Left lung (tissue), 10 donors: Measurements from ENCODE around the gene MACROD2. TPM values are rescaled to one million over a fixed set of nuclear protein-coding genes. Genes with fewer than 3 reads are reported as not detected.
A peak's percentile ranks its signal among the peaks of the same experiment; 100 is the strongest.

Experiments used
- ATAC-seq: fragments of 200-7000 bp; cut with Tn5 transposase; one replicate; pipeline ENCODE4 v1.9.1; 2020; ENCODE audit warnings: moderate library complexity
- DNase-seq, 4 donors: peaks; one replicate each; pipeline ENCODE4 v3.0.0-alpha.2; 2013 to 2020
- H3K27ac ChIP-seq, 2 donors: fragments of 200-600 bp; sonication (generic) in 1 of 2; one replicate each; pipeline versions ENCODE4 v1.5.0 to v1.8.0; 2020 to 2021
- H3K27me3 ChIP-seq, 2 donors: fragments of 200-600 bp; sonication (generic) in 1 of 2; one replicate each; pipeline versions ENCODE4 v1.5.0 to v1.8.0; 2020 to 2021
- H3K36me3 ChIP-seq, 2 donors: fragments of 200-600 bp; sonication (generic) in 1 of 2; one replicate each; pipeline versions ENCODE4 v1.5.0 to v1.8.0; 2020 to 2021
- H3K4me1 ChIP-seq, 2 donors: fragments of 200-600 bp; one replicate each; pipeline ENCODE4 v1.8.0; 2021
- H3K4me3 ChIP-seq, 2 donors: fragments of 200-600 bp; sonication (generic) in 1 of 2; one replicate each; pipeline versions ENCODE4 v1.5.0 to v1.8.0; 2020 to 2021; ENCODE audit warnings: mild to moderate bottlenecking in 1 of 2
- H3K9me3 ChIP-seq, 2 donors: fragments of 200-600 bp; sonication (generic) in 1 of 2; one replicate each; pipeline versions ENCODE4 v1.5.0 to v1.8.0; 2020 to 2021
- intact Hi-C, 2 donors: fragments of 100-400 bp; cut with DNase I; formaldehyde crosslinking; loops; one replicate each; pipeline versions ENCODE4 v1.11.2 to v1.14.2; 2022
- polyA plus RNA-seq, 6 donors: library from polyadenylated mRNA; unstranded; fragments of 120-200 nt; gene quantifications; one replicate each; pipeline ENCODE4 v1.2.1, GENCODE V29; 2013; ENCODE audit not compliant: insufficient read length in 6 of 6
- total RNA-seq, 2 donors: library from RNA; stranded (reverse); fragmentation: NEBNext Ultra II Directional; extraction: Animal tissue kit (Norgen Biotek cat#: 25700); gene quantifications; one replicate each; pipeline ENCODE4 v1.2.1, GENCODE V29; 2021
- TF ChIP-seq, protein P1 (sequence below), 2 donors: fragments of 200-600 bp; sonication (generic) in 1 of 2; IDR thresholded peaks; one replicate each; pipeline versions ENCODE4 v1.5.0 to v1.8.0; 2021; ENCODE audit warnings: antibody characterized with exemption in 2 of 2
- donor health status: DM: no; HTN: yes; CAD: no.
- donor health status: DM: no; HTN: no; CAD: no.

The MACROD2 gene
- total and polyA plus RNA-seq, 8 donors = 6.1 to 23.6 (median 8.9) TPM

- DNase-seq (no peak), ATAC-seq (no peak)
- H3K4me3 ChIP-seq = no peak overlapping the region
- no peaks in the 10 kb centered on the region for H3K36me3 ChIP-seq
- peaks cover 0 to 8% of the 10 kb centered on the region in 2 donors for H3K9me3 ChIP-seq
- H3K4me1 ChIP-seq = no peaks in the 10 kb centered on the region
- TF ChIP-seq, protein P1, sequence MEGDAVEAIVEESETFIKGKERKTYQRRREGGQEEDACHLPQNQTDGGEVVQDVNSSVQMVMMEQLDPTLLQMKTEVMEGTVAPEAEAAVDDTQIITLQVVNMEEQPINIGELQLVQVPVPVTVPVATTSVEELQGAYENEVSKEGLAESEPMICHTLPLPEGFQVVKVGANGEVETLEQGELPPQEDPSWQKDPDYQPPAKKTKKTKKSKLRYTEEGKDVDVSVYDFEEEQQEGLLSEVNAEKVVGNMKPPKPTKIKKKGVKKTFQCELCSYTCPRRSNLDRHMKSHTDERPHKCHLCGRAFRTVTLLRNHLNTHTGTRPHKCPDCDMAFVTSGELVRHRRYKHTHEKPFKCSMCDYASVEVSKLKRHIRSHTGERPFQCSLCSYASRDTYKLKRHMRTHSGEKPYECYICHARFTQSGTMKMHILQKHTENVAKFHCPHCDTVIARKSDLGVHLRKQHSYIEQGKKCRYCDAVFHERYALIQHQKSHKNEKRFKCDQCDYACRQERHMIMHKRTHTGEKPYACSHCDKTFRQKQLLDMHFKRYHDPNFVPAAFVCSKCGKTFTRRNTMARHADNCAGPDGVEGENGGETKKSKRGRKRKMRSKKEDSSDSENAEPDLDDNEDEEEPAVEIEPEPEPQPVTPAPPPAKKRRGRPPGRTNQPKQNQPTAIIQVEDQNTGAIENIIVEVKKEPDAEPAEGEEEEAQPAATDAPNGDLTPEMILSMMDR (IDR thresholded peaks at IDR 0.05) = no peak
- no peak overlapping the region for H3K27ac ChIP-seq
- intact Hi-C loops = no loop called here
- no peaks in the 10 kb centered on the region for H3K27me3 ChIP-seq
These were observed 651.7 kb downstream of the MACROD2 start for GRCh38 chr20:14647016-14647415.

- Histone ChIP-seq H3K27ac (no peak overlapping the region), H3K36me3 (no peaks in the 10 kb centered on the region), H3K4me3 (no peak overlapping the region), H3K27me3 (no peaks in the 10 kb centered on the region), H3K4me1 (no peaks in the 10 kb centered on the region), H3K9me3 (peaks cover 0 to 5% of the 10 kb centered on the region in 2 donors)
- no peak for DNase-seq
- ATAC-seq = no peak
- TF ChIP-seq, protein P1 (IDR thresholded peaks at IDR 0.05) = no peak
- intact Hi-C loops = no loop called here
These were observed 654.3 kb downstream of the MACROD2 start for GRCh38 chr20:14649662-14650061.

- TF ChIP-seq, protein P1 (IDR thresholded peaks at IDR 0.05) = no peak
- peaks cover 0 to 8% of the 10 kb centered on the region in 2 donors for H3K9me3 ChIP-seq
- peak in 2 of 4 donors; percentile 34 to 49 for DNase-seq
These were observed 662.1 kb downstream of the MACROD2 start for GRCh38 chr20:14657266-14658005.

DNA sequence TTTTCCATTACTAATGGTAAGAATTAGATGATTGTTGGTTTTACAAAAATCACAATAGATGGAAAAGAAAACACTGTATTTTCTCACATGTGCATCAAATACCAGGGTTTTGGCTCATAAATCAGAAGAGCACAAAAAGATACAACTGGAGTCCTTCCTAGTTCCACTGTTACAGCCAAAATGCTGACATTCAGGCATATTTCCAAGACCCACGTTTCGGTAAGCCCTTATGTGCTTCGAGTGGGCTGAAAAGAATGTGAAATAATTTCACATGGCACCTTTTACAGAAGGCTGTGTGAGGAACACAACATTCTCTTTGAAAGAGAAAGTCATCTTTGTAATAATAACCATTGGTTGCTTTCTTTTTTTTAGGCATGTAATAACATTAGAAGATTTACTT, 668.8 kb downstream of the MACROD2 start:
- H3K36me3 ChIP-seq = no peaks in the 10 kb centered on the region
- H3K4me3 ChIP-seq = no peak overlapping the region
- TF ChIP-seq, protein P1 (IDR thresholded peaks at IDR 0.05) = no peak
- no peak overlapping the region for H3K27ac ChIP-seq
- ATAC-seq (no peak), DNase-seq (no peak)
- H3K9me3 ChIP-seq = peaks cover 0 to 3% of the 10 kb centered on the region in 2 donors
- intact Hi-C loops = no loop called here
- no peaks in the 10 kb centered on the region for H3K4me1 ChIP-seq
- no peaks in the 10 kb centered on the region for H3K27me3 ChIP-seq

More at GRCh38 chr20:14657266-14658005, 662.1 kb downstream of the MACROD2 start:
- no peak overlapping the region for H3K27ac ChIP-seq
- H3K4me3 ChIP-seq = no peak overlapping the region
- peak; percentile 27 for ATAC-seq
- intact Hi-C loops = no loop called here
- H3K36me3 ChIP-seq = no peaks in the 10 kb centered on the region
- no peaks in the 10 kb centered on the region for H3K4me1 ChIP-seq
- H3K27me3 ChIP-seq = no peaks in the 10 kb centered on the region

DNA sequence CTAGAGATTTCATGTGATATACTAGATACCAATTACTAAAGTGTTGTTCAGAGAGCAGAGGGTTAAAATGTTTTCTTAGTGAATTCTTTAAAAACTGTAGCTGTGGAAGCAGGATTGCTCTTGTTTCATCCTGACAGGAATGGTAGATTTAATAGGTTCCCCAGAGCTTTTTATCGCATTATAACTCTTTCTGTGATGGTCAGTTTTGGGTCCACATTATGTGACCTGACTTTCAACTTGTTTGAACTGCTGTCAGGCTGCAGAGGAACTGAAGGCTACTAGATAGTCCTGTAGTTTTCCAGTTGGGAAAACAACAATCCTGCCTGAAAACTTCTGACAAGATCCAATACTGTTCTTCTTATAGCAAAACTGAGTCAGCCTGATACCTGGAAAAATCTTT, 671.4 kb downstream of the MACROD2 start:
- no peak for DNase-seq
- intact Hi-C loops = no loop called here
- Histone ChIP-seq H3K4me1 (no peaks in the 10 kb centered on the region), H3K9me3 (no peaks in the 10 kb centered on the region), H3K4me3 (no peak overlapping the region), H3K27ac (no peak overlapping the region), H3K27me3 (no peaks in the 10 kb centered on the region), H3K36me3 (no peaks in the 10 kb centered on the region)
- ATAC-seq = no peak
- TF ChIP-seq, protein P1 (IDR thresholded peaks at IDR 0.05) = no peak
